GM12874 (cell line): ENCODE measurements around the gene DCAF8.

Experiments
- CTCF ChIP-seq: IDR thresholded peaks from 2 replicates; pipeline ENCODE4 v1.5.1; 2011; ENCODE audit warnings: low read depth, mild to moderate bottlenecking, control low read depth, low read length, moderate library complexity; ENCODE audit not compliant: insufficient read depth

Gene DCAF8

GRCh38 chr1:160245434-160245833 is 16.9 kb downstream of the DCAF8 start:
- no peak for TF ChIP-seq CTCF

- TF ChIP-seq CTCF: no peak
These were observed 18.1 kb downstream of the DCAF8 start for GRCh38 chr1:160244209-160244608.

GRCh38 chr1:160243767-160244166 is 18.6 kb downstream of the DCAF8 start:
- TF ChIP-seq CTCF: no peak

- TF ChIP-seq CTCF: no peak
These were observed 22.6 kb downstream of the DCAF8 start for GRCh38 chr1:160239582-160240299.

GRCh38 chr1:160238408-160238807 is 23.9 kb downstream of the DCAF8 start:
- TF ChIP-seq CTCF: no peak

- no peak for TF ChIP-seq CTCF
These were observed 24.8 kb downstream of the DCAF8 start for GRCh38 chr1:160237558-160237957.

- no peak for TF ChIP-seq CTCF
These were observed 25.5 kb downstream of the DCAF8 start for GRCh38 chr1:160236806-160237205.
